Dedifferentiated amniotic fluid mesenchymal stem cell (primary cell): ENCODE results near the gene BRF1.
A peak's percentile ranks its signal among the peaks of the same experiment; 100 is the strongest.

Experiments
- DNase-seq: peaks from one replicate; pipeline ENCODE4 v3.0.0-alpha.2; 2016; ENCODE audit errors: extremely low spot score

The BRF1 gene

GRCh38 chr14:105193916-105194782 is 106.7 kb downstream of the BRF1 start:
- DNase-seq = no peak

GRCh38 chr14:105192866-105193731 is 107.7 kb downstream of the BRF1 start:
- DNase-seq = no peak

- no peak for DNase-seq
Observed at GRCh38 chr14:105187935-105188524, 112.8 kb downstream of the BRF1 start.

GRCh38 chr14:105187116-105187515 is 113.7 kb downstream of the BRF1 start:
- no peak for DNase-seq

GRCh38 chr14:105185973-105186372 is 114.8 kb downstream of the BRF1 start:
- DNase-seq = no peak

GRCh38 chr14:105185001-105185400 is 115.8 kb downstream of the BRF1 start:
- no peak for DNase-seq

- DNase-seq = no peak
Observed at GRCh38 chr14:105184461-105184860, 116.3 kb downstream of the BRF1 start.

- no peak for DNase-seq
Observed at GRCh38 chr14:105182296-105183020, 118.3 kb downstream of the BRF1 start.

GRCh38 chr14:105181549-105182295 is 119.1 kb downstream of the BRF1 start:
- no peak for DNase-seq

- DNase-seq = peak; percentile 19
Observed at GRCh38 chr14:105180592-105181548, 119.9 kb downstream of the BRF1 start, which contains the start of gene NUDT14. Gene NUDT14 (minus strand): TSS chr14:105181312. CDS start chr14:105181209, 103 bp downstream.

- no peak for DNase-seq
Observed at GRCh38 chr14:105179191-105179590, 121.6 kb downstream of the BRF1 start.

GRCh38 chr14:105178868-105179140 is 122.0 kb downstream of the BRF1 start:
- DNase-seq = no peak

GRCh38 chr14:105178069-105178867 is 122.5 kb downstream of the BRF1 start:
- no peak for DNase-seq

GRCh38 chr14:105177082-105177481 is 123.7 kb downstream of the BRF1 start:
- DNase-seq = no peak

GRCh38 chr14:105176513-105176912 is 124.3 kb downstream of the BRF1 start:
- no peak for DNase-seq

- no peak for DNase-seq
Observed at GRCh38 chr14:105173901-105174894, 126.6 kb downstream of the BRF1 start.

GRCh38 chr14:105173145-105173544 is 127.7 kb downstream of the BRF1 start:
- no peak for DNase-seq

GRCh38 chr14:105172476-105172875 is 128.3 kb downstream of the BRF1 start:
- DNase-seq = no peak
